ENCODE measurements around the gene PIP4K2A.
A peak's percentile ranks its signal among the peaks of the same experiment; 100 is the strongest.

PIP4K2A gene

GRCh38 chr10:22598478-22598877 is 115.9 kb downstream of the PIP4K2A start:
- Histone ChIP-seq H3K4me1 (peaks cover 52 to 77% (median 67%) of the 10 kb centered on the region in 10 experiments), H3K9me3 (replicated peaks in 1 of 11) (no peaks in the 10 kb centered on the region), H4K20me1 (peaks cover 0 to 29% (median 3%) of the 10 kb centered on the region in 11 experiments; a peak in 7 of 22 replicates), H3K9ac (peak overlapping the region in 1 of 11 experiments; percentile 28; a peak in 2 of 22 replicates), H3K27ac (peak overlapping the region in 3 of 11 experiments; percentile 9 to 77 (median 38); a peak in 5 of 22 replicates), H3K27me3 (no peaks in the 10 kb centered on the region), H3K4me2 (peak overlapping the region; percentile 8 to 91 (median 74); a peak in 16 of 22 replicates), H3K36me3 (peaks cover 0 to 32% (median 5%) of the 10 kb centered on the region in 11 experiments; a peak in 11 of 22 replicates), H3K4me3 (no peak overlapping the region)
- TF ChIP-seq Cebpa-rat (IDR thresholded peaks at IDR 0.05): no peak

GRCh38 chr10:22597138-22597537 is 117.2 kb downstream of the PIP4K2A start:
- no peak for TF ChIP-seq Cebpa-rat (IDR thresholded peaks at IDR 0.05)
- Histone ChIP-seq H3K4me3 (no peak overlapping the region), H3K9ac (peak overlapping the region in 2 of 11 experiments; percentile 1 to 7; a peak in 1 of 22 replicates), H3K4me1 (peaks cover 51 to 69% (median 63%) of the 10 kb centered on the region in 10 experiments), H3K27me3 (no peaks in the 10 kb centered on the region), H4K20me1 (peaks cover 0 to 22% (median 8%) of the 10 kb centered on the region in 11 experiments; a peak in 7 of 22 replicates), H3K27ac (peak overlapping the region in 3 of 11 experiments; percentile 15 to 77 (median 27); a peak in 6 of 22 replicates), H3K9me3 (replicated peaks in 1 of 11) (no peaks in the 10 kb centered on the region), H3K4me2 (peak overlapping the region in 9 of 11 experiments; percentile 7 to 91 (median 26); a peak in 13 of 22 replicates), H3K36me3 (peaks cover under 1 to 41% (median 7%) of the 10 kb centered on the region in 11 experiments; a peak in 13 of 22 replicates)

DNA sequence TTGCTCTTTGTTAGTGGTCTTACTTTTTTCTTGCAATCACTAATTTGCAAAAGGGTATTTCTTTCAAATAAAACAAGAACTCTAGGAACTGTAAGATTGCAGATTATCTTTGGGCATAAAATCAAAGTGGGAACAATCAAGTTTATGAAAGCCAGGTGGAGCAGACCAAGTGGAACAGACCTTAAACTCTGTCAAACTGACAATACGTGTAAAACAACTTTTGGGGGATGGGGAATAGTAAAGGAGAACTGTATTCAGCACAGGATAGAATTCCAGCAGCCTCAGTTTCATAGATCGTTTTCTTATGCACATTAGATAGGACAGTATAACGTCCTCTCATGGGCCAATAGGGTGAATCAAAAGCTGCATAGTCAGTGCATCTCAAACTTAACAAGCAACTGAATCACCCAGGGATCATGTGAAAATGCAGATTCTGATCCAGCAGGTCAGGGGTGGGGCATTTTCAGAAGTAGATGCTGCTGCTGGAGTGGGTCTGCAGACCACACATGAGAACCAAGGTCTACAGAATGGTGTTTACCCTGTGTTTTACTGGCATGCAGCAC is 120.7 kb downstream of the PIP4K2A start:
- TF ChIP-seq Cebpa-rat (IDR thresholded peaks at IDR 0.05): no peak
- H4K20me1 ChIP-seq: peaks cover 0 to 8% (median 0%) of the 10 kb centered on the region in 11 experiments; a peak in 4 of 22 replicates
- H3K4me1 ChIP-seq: peaks cover 19 to 35% (median 29%) of the 10 kb centered on the region in 10 experiments; a peak in 19 of 20 replicates
- H3K9me3 ChIP-seq (replicated peaks in 1 of 11): no peaks in the 10 kb centered on the region
- H3K27ac ChIP-seq: no peak overlapping the region
- peaks cover 15 to 66% (median 30%) of the 10 kb centered on the region in 11 experiments for H3K36me3 ChIP-seq
- no peak overlapping the region for H3K4me3 ChIP-seq
- H3K27me3 ChIP-seq: no peaks in the 10 kb centered on the region
- no peak overlapping the region for H3K9ac ChIP-seq
- peak overlapping the region in 9 of 11 experiments; percentile 0 to 66 (median 42); a peak in 13 of 22 replicates for H3K4me2 ChIP-seq

DNA sequence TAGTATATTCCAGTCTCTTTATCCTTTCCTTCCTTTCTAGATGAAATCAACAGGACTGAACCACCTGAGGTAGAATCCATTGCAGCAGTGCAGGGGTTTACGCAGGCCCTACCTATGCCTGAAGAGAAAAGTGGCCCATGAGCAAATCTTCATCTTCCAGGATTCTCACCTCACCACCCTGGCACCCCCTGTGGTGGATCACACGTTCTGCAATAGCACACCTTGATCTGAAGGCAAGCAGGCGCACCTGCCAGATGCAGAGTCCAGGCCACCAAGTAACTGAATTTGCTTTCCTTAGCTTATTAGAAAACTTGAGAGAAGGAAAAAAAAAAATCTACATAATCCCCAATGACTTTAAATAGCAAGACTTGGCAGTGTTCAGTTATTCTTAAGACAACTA is 121.4 kb downstream of the PIP4K2A start:
- peaks cover 21 to 72% (median 36%) of the 10 kb centered on the region in 11 experiments for H3K36me3 ChIP-seq
- no peak for TF ChIP-seq Cebpa-rat (IDR thresholded peaks at IDR 0.05)
- no peak overlapping the region for H3K4me2 ChIP-seq
- no peaks in the 10 kb centered on the region for H3K9me3 ChIP-seq (replicated peaks in 1 of 11)
- H4K20me1 ChIP-seq: peaks cover 0 to 8% (median 0%) of the 10 kb centered on the region in 11 experiments; a peak in 4 of 22 replicates
- no peak overlapping the region for H3K27ac ChIP-seq
- H3K4me1 ChIP-seq: peaks cover 13 to 29% (median 22%) of the 10 kb centered on the region in 10 experiments; a peak in 18 of 20 replicates
- no peak overlapping the region for H3K4me3 ChIP-seq
- H3K27me3 ChIP-seq: no peaks in the 10 kb centered on the region
- no peak overlapping the region for H3K9ac ChIP-seq

- no peak overlapping the region for H3K9ac ChIP-seq
- H3K4me2 ChIP-seq: no peak overlapping the region
- no peak overlapping the region for H3K27ac ChIP-seq
- no peak overlapping the region for H3K4me3 ChIP-seq
- H3K27me3 ChIP-seq: no peaks in the 10 kb centered on the region
- no peaks in the 10 kb centered on the region for H3K9me3 ChIP-seq (replicated peaks in 1 of 11)
- TF ChIP-seq Cebpa-rat (IDR thresholded peaks at IDR 0.05): no peak
- H3K4me1 ChIP-seq: peaks cover 0 to 16% (median 10%) of the 10 kb centered on the region in 10 experiments; a peak in 13 of 20 replicates
- H4K20me1 ChIP-seq: peaks cover 0 to 8% (median 0%) of the 10 kb centered on the region in 11 experiments; a peak in 3 of 22 replicates
- peaks cover 26 to 79% (median 42%) of the 10 kb centered on the region in 11 experiments for H3K36me3 ChIP-seq
Measured at GRCh38 chr10:22589851-22590514, 124.4 kb downstream of the PIP4K2A start.

DNA sequence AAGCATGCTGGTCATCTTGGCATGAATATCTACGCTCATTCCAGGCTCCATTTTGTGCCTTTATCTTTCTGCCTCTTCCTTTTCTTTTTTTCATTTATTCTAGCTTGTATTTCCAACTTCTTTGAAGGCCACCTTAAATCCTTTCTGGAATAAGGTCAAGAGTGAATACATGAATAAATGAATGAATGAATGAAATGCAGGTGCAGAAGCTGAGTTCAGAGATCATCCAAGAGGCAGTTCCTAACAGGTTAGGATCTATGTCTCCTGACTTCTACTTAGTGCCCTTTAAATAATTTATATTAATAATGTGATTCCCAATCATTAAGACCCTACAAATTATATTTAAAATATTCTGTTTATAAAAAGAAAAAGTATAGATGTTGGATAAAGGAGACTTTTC is 125.9 kb downstream of the PIP4K2A start:
- Histone ChIP-seq H3K36me3 (peaks cover 26 to 91% (median 53%) of the 10 kb centered on the region in 11 experiments), H3K27me3 (no peaks in the 10 kb centered on the region), H3K27ac (no peak overlapping the region), H3K9ac (no peak overlapping the region), H3K4me2 (no peak overlapping the region), H3K9me3 (replicated peaks in 1 of 11) (no peaks in the 10 kb centered on the region), H3K4me3 (no peak overlapping the region), H4K20me1 (peaks cover 0 to 16% (median 1%) of the 10 kb centered on the region in 11 experiments; a peak in 6 of 22 replicates), H3K4me1 (peaks cover 0 to 5% (median under 1%) of the 10 kb centered on the region in 10 experiments; a peak in 8 of 20 replicates)
- no peak for TF ChIP-seq Cebpa-rat (IDR thresholded peaks at IDR 0.05)

- H3K4me2 ChIP-seq: no peak overlapping the region
- H3K9ac ChIP-seq: no peak overlapping the region
- H3K27ac ChIP-seq: no peak overlapping the region
- no peak overlapping the region for H3K4me3 ChIP-seq
- peaks cover 0 to 28% (median 5%) of the 10 kb centered on the region in 11 experiments; a peak in 6 of 22 replicates for H4K20me1 ChIP-seq
- TF ChIP-seq Cebpa-rat (IDR thresholded peaks at IDR 0.05): no peak
- H3K27me3 ChIP-seq: no peaks in the 10 kb centered on the region
- peaks cover 17 to 90% (median 47%) of the 10 kb centered on the region in 11 experiments; a peak in 20 of 22 replicates for H3K36me3 ChIP-seq
- no peaks in the 10 kb centered on the region for H3K9me3 ChIP-seq (replicated peaks in 1 of 11)
- H3K4me1 ChIP-seq: peaks cover 0 to 6% (median 0%) of the 10 kb centered on the region in 10 experiments; a peak in 4 of 20 replicates
Measured at GRCh38 chr10:22583683-22584082, 130.7 kb downstream of the PIP4K2A start.

- Histone ChIP-seq H3K36me3 (peaks cover 16 to 90% (median 33%) of the 10 kb centered on the region in 11 experiments; a peak in 19 of 22 replicates), H3K4me1 (peaks cover 0 to 6% (median 0%) of the 10 kb centered on the region in 10 experiments; a peak in 4 of 20 replicates), H3K27me3 (no peaks in the 10 kb centered on the region), H3K9me3 (replicated peaks in 1 of 11) (no peaks in the 10 kb centered on the region), H3K27ac (no peak overlapping the region), H3K9ac (no peak overlapping the region), H4K20me1 (peaks cover 0 to 28% (median 5%) of the 10 kb centered on the region in 11 experiments; a peak in 6 of 22 replicates), H3K4me3 (no peak overlapping the region), H3K4me2 (no peak overlapping the region)
- TF ChIP-seq Cebpa-rat (IDR thresholded peaks at IDR 0.05): no peak
Measured at GRCh38 chr10:22581461-22581860, 132.9 kb downstream of the PIP4K2A start.

- H3K9me3 ChIP-seq (replicated peaks in 1 of 11): no peaks in the 10 kb centered on the region
- H3K36me3 ChIP-seq: peaks cover 16 to 96% (median 37%) of the 10 kb centered on the region in 11 experiments; a peak in 19 of 22 replicates
- H3K4me2 ChIP-seq: no peak overlapping the region
- H3K4me3 ChIP-seq: no peak overlapping the region
- H3K9ac ChIP-seq: no peak overlapping the region
- no peaks in the 10 kb centered on the region for H3K27me3 ChIP-seq
- H3K27ac ChIP-seq: no peak overlapping the region
- H3K4me1 ChIP-seq: peaks cover 0 to 6% (median 0%) of the 10 kb centered on the region in 10 experiments; a peak in 4 of 20 replicates
- peaks cover 0 to 28% (median 5%) of the 10 kb centered on the region in 11 experiments; a peak in 6 of 22 replicates for H4K20me1 ChIP-seq
- no peak for TF ChIP-seq Cebpa-rat (IDR thresholded peaks at IDR 0.05)
Measured at GRCh38 chr10:22580711-22581110, 133.7 kb downstream of the PIP4K2A start.

Measured in BLaER1 treated with 17β-estradiol and CSF1 and Interleukin-3, amounts not matched to agents 10 nM and 100 nM (cell line).